ENCODE data around the gene STPG3.
A peak's percentile ranks its signal among the peaks of the same experiment; 100 is the strongest.
"Not testable (repeated sequence)": the region's sequence is repeated elsewhere in the genome, so short reads cannot be mapped to it uniquely, and the experiment has no call there.

Gene STPG3

DNA sequence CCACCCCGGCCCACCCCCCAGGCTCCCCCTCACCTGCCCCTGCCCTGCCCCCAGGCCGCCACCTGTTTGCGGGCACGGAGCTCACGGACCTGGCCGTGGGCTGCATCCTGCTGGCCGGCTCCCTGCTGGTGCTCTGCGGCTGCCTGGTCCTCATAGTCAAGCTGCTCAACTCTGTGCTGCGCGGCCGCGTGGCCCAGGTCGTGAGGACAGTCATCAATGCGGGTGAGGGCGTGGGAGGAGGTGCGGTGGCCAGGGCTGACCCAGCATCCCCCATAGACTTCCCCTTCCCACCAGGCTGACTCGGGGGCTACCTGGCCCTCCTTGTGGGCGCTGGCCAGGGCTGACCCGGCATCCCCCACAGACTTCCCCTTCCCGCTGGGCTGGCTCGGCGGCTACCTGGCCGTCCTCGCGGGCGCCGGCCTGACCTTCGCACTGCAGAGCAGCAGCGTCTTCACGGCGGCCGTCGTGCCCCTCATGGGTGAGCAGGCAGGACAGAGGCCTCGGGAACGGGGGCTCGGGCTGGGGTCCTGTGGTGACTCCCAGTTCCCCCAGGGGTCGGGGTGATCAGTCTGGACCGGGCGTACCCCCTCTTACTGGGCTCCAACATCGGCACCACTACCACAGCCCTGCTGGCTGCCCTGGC lies 16.9 kb upstream of the STPG3 start:
- no peak for DNase-seq

DNA sequence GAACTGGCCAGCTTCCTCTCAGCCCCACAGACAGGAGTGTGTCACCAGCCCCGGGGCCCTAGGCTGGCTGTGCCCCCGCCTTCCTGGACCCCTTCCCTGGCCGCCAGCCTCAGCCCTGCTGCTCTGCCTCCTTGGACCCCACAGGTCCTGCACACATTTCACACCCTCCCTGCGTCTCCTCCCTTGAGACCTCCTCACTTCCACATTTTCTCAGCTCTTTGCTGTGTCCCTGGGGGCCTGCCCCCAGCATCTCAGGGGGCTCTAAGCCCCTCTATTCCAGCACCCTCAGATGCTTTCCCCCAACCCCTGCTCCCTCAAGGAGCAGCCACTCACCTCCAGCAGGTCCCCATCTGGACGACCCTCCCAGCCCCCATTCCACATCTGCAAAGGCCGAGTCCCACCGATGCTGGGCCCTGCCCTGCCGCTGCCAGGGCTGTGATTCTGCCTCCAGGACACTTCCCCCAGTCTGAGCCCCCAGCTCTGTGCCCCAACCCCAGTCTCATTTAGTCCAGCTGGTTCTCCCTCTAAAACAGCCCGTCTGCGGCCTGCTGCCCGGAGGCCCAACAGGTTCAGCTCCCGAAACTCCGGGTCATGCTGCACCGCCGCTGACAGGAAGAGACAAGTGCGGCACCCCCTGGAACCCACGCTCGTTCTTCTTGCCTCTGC lies 16.2 kb upstream of the STPG3 start:
- DNase-seq: no peak

DNA sequence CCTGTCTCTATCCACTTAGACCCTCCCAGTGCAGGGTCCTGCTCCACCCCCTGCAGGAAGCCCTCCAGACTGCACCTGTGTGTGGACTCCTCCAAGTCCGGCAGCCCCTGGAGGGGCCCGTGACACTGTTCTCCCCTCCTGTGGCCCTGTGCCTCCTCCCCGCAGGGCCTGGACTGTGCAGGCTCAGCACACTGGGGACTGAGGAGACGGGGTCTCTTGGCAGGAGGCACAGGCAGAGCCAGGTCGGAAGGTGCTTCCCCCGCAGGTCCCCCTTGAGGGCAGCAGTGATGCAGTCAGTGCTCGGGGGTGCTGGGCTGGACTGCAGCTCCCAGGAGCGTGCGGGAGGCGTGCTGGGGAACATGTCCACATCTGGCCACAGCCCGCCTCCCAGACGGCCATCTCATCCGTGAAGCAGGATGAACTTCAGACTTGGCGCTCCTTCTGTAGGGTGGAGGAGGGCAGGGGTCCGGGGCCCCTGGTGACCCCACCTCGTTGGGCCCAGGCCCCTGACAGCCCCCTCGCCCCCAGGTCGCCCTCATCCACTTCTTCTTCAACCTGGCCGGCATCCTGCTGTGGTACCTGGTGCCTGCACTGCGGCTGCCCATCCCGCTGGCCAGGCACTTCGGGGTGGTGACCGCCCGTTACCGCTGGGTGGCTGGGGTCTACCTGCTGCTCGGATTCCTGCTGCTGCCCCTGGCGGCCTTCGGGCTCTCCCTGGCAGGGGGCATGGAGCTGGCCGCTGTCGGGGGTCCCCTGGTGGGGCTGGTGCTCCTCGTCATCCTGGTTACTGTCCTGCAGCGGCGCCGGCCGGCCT lies 15.5 kb upstream of the STPG3 start:
- no peak for DNase-seq

DNA sequence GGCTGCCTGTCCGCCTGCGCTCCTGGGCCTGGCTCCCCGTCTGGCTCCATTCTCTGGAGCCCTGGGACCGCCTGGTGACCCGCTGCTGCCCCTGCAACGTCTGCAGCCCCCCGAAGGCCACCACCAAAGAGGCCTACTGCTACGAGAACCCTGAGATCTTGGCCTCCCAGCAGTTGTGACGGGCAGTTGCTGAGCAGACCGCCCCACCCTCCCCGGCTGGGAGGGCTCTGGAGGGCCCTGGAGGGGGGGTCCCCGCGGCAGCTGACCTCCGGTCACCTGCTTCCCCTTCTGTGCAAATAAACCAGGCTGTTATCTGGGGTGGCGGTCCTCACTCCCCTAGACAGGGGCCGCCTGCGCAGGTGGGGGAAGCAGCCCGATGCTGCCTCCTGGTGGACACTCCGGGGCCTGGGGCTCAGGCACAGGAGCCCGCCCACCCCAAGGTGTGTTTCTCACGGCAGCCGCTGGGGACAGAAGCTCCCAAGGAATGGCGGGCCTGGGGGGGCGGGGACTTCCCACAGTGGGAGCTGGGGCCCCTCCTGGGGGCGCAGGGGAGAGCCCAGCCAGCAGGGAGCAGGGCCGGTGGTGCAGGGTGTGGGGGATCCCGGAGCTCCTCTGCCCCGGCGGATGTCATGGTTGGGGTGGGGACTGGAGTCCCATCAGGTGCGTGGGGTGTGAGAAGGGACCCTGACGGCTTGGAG lies 14.7 kb upstream of the STPG3 start:
- peak; percentile 91 for DNase-seq

DNA sequence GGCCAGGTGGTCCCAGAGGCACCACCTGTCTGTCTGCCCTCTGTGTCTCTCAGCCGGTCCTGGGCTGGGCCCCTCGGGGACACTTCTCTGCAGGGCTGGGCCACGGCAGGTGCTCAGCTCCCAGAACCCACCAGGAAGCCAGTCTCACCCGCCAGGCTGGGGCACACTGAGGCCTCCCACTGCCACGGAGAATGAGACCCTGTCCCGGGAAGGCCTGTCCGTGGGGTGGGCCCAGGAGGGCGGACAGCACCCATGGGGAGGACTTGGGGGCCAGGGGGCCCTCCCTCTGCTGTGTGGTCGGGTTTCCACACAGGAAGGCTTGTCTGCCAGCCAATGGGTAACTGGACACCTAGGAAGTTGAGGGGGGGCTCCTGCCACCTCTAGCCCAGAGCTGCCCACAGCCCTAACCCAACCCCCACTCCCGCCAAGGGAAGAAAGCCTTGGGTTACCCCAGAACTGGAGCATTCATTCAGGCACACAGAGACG lies 14.1 kb upstream of the STPG3 start:
- no peak for DNase-seq

DNA sequence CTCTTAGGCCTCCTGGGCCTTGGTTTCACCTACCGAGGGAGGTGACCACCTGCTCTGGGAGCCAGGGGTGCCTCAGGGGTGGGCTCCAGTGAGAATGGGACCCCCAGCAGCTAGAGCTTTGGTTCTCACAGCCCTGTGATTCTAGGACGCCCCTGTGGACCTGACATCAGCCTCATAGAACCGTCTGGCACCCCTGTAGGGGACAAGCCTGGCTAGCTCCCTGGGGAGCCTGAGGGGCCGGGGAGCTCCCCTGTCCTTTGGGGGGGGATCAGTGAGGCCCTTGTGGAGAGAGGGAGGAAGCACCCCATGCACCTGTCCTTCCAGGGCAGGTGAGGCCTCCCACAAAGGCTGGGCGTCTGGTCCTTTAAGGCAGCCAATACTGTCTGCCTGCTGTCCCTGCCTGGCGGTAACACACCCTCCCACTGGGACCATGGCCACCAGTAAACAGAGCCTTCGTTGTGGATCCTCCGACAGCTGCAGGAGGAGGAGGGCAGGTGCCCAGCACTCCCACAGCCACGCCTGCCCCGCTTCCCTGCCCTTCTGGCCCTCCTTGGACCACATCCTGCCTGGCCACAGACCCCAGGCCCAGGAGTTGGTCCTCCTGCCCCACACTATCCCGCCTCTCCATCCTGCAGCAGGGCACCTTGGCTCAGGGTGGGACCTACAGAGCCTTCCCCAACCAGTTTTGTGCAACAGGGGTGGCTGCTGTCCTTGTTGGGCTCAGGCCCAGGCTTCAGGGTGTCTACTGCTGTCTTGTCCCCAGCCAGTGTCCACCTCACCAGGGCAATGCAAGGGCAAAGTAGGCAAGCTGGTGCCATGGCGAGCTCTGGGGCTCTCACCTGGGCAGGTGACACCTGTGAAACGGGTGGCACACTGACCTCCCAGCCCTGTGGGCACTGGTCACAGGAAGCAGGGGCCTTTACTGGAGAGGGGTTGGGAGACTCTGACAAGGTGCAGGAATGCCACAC lies 13.0 kb upstream of the STPG3 start:
- DNase-seq: no peak

DNA sequence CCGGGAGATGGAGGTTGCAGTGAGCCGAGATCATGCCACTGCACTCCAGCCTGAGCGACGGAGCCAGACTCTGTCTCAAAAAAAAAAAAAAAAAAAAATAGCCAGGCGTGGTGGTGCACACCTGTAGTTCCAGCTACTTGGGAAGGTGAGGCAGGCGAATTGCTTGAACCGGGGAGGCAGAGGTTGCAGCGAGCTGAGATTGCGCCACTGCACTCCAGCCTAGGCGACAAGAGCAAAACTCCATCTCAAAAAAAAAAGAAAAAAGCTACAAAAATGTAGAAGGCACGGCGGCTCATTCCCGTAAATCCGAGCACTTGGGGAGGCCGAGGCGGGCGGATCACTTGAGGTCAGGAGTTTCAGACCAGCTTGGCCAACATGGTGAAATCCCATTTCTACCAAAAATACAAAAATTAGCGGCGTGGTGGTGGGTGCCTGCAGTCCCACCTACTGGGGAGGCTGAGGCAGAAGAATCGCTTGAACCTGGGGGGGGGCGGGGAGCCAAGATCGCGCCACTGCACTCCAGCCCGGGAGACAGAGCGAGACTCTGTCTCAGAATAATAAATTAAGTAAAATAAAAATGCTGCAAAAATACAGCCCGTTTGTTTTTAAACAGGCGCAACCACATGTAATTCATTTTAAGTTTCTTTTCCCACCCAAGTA lies 11.4 kb upstream of the STPG3 start:
- not testable (repeated sequence) for DNase-seq

DNA sequence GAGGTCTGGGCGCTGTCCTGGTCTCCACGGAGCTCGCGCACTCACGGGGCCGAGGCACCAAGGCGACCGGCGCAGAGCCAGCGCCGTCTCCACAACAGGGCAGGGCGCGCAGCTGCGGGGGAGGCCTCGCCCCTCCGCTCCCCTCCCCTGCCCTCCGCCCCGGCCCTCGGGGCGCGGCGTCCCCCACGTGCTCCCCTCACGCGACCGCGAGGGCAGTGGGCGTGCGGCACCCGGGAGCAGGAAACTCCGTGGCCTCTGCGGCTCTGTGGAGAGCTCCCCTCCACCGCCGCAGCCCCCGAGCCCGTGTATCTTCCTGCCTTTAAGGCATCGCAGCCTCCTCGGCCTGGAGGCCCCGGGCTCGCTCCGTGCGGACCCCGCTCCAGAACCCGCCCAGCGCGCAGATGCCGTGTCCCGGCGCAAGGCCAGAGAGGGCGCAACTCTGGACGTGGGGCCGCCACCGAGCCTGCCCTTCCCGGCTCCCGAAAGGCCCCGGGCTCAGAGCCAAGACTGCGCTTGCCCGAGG lies 10.7 kb upstream of the STPG3 start:
- DNase-seq: peak; percentile 73

DNA sequence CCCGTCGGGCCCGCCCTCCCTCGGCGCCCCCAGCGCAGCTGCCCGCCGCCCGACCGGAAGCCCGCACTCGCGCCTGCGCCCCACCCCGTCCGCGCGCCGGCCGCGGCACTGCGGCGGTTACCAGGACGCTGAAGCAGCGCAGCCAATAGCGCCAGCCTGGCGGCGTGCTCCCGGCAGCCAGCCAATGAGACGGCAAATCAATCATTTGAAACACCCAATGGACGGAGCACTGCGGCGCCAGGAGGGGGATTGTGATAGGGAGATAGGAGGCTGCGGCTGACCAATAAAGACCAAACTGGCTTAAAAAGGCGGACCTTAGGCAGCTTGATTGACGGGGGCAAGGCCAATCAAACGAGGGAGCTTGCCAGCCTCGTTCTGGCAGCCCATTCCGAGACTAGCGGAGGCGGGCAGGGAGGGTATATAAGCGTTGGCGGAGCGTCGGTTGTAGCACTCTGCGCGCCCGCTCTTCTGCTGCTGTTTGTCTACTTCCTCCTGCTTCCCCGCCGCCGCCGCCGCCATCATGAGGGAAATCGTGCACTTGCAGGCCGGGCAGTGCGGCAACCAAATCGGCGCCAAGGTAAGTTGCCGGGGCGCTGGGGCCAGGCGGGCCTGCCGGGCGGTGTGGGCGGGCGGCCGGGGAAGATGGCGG lies 10.1 kb upstream of the STPG3 start, which contains the start of gene TUBB4B:
TUBB4B (plus strand) TSS at position 447 of the 649 bp plus-strand sequence; CDS start at position 521, 74 bp downstream.
- peak; percentile 94 for DNase-seq

DNA sequence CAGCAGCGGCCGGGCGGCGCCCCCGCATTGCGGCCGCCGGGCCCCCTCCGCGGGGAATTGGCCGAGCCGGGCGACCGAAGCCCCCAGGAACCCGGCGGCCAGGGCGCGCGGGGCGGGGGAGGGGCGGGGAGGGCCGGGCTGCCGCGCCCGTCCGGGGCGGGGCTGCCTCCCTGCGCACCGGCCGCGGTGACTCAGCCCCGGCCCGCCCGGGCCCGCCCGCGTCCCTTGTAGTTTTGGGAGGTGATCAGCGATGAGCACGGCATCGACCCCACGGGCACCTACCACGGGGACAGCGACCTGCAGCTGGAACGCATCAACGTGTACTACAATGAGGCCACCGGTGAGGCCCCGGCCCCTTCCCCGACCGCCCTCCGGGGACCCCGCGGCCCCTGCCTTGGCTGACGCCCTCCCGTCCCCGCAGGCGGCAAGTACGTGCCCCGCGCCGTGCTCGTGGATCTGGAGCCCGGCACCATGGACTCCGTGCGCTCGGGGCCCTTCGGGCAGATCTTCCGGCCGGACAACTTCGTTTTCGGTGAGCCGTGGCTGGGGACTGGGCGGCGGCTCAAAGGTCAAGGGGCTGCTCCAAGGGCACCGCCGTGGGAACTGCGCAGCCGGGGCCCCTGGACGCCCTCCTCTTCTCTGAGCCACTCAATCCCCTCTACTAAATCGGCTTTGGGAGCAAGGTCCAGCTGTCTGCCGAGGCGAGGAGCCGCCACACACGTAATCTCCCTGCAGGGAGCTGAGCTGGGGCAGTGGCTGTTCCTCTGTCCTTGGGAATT lies 9.4 kb upstream of the STPG3 start:
- DNase-seq: peak; percentile 72

DNA sequence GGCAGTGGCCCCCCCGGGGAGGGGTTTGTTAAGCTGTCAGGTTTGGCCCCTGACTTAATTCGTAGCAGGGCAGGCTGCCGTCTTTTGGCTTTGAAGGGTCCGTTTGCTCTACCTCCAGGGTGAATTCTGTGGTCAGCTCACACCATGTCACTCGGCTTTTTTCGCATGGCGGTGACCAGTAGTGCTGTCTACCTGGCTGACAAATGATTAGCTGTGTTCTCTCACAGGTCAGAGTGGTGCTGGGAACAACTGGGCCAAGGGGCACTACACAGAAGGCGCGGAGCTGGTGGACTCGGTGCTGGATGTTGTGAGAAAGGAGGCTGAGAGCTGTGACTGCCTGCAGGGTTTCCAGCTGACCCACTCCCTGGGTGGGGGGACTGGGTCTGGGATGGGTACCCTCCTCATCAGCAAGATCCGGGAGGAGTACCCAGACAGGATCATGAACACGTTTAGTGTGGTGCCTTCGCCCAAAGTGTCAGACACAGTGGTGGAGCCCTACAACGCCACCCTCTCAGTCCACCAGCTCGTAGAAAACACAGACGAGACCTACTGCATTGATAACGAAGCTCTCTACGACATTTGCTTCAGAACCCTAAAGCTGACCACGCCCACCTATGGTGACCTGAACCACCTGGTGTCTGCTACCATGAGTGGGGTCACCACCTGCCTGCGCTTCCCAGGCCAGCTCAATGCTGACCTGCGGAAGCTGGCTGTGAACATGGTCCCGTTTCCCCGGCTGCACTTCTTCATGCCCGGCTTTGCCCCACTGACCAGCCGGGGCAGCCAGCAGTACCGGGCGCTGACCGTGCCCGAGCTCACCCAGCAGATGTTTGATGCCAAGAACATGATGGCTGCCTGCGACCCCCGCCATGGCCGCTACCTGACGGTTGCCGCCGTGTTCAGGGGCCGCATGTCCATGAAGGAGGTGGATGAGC lies 8.6 kb upstream of the STPG3 start:
- DNase-seq: no peak

DNA sequence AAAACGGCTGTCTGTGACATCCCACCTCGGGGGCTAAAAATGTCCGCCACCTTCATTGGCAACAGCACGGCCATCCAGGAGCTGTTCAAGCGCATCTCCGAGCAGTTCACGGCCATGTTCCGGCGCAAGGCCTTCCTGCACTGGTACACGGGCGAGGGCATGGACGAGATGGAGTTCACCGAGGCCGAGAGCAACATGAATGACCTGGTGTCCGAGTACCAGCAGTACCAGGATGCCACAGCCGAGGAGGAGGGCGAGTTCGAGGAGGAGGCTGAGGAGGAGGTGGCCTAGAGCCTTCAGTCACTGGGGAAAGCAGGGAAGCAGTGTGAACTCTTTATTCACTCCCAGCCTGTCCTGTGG lies 7.8 kb upstream of the STPG3 start:
- not testable (repeated sequence) for DNase-seq

DNA sequence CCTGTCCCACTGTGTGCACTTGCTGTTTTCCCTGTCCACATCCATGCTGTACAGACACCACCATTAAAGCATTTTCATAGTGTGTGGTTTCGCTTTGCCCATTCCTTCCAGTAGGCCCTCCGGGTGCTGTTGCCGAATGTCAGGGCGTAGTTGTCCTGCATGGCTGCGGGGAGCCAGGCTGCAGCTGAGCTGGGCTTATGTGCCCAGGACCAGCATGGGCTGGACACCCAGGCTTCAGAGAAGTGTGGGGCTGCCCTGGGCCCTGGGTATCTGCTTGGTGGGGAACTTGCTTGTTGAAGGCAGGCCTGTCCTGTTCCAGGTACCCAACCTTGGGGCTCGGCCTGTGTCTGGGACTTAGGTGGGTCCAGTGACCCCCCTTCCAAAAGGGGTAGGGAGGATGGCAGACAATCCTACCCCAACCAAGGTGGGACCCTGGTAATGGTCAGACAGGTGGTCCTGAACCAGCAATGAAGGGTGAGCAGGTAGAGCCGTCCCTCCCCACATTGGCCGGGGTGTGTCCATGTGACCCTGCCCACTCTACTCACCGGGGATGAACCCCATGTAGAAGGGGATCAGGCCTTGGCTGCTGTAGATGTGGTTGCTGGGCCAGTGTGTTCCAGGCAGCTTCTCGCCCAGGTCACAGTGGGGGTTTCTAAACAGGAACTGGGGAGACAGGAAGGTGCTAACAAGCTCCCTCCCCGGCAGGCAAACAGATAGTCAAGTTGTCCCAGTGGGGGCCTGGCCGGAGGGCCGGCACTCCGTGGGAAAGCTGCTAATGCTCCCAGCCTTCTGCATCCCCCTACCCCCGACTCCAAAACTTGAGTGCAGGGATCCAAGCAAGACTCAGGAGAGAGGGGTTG lies 7.2 kb upstream of the STPG3 start:
- DNase-seq: no peak

DNA sequence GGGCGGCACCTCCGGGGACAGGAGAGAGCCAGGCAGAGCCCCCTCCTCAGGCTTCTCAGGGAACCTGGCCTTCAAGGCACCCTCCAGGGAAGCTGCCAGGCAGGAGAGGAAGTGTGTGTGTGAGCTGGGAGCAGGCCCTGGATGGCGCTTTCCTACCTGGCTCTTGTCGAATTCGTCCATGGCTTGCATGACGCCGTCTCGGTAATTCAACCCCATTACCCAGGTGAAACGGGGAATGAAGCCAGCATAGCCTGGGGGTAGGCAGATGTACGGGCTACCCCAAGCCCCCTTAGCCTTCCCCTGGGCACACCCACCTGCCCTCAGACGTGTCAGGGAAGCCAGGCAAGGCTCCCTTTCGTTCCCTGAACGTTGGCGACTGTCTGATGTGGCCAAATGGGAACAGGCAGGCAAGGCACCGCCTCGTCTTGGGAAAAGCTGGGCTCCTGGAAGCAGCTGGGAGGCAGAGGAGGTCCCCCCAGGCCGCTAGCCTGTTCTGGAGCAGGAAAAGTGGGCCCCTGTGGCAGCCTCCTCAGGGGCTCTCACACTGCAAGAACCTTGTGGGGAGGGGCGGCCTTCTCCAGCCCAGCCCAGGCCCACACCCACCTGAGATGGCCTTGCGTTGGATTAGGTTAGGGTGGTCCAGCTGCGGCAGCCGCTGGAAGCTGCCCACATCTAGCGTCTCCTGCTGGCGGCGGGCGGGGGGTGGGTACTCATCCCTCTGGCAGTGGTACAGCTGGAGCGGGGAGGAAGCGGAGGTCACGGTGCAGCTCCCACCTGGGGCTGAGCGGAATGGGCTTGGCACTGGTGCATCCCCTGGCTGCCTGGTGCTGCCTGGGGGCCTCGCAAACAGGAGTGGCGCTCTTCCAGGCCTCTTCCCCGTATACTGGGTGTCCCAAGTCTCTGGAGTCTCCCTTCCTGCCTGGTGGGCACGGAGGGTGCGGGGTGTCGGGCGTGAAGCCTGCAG lies 6.3 kb upstream of the STPG3 start:
- DNase-seq: no peak

DNA sequence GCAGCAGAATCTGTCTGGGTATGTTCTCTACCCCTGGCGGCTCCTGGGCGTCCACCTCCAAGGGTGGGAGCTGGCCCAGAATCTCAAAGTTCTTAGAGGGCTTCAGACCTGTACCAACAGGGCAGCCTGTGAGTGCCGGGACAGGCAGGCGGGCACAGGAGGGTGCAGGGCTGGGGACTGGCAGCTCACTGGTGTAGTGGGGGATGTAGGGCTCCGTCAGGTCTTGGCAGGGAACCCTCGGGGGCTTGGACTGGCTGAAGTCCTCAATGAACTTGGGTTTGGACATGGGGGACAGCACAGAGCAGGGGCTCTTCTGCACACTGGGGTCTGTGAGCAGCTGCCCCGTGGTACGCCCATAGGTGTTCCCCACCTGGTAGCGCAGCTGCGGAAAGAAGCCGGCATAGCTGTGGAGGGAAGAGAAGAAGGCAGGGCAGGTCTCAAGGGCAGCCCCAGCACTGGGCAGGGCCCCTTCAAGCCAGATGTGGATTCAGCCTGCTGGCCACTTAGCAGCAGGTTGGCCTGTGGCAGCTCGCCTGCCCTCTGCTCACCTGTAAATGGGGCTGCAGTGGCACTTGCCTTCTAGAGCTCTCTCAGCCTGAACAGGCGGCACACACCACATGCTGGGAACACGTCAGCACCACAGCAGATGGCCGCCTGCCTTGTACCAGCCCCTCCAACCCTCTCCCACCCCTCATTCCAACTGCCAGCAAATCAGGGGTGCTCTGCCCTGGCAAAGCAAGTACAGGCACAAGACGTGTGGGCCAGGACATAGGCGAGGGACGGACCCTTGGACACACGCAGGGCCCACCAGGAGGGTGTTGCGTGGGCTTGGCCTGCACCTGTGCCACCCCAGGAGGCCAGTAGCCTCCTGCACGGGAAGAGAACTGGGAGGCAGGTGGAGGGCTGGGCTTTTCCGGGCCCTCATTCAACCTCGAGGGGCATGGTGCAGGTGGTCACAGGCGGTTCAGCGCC lies 5.3 kb upstream of the STPG3 start:
- DNase-seq: no peak

All from activated CD4-positive, CD25-positive, alpha-beta regulatory T cell treated with anti-CD3 and anti-CD28 coated beads, Interleukin-2, amount 50 U/mL, for 72 hours (primary cell).